ENCODE measurements around the gene MX1.
A peak's percentile ranks its signal among the peaks of the same experiment; 100 is the strongest.

MX1 gene, protein sequence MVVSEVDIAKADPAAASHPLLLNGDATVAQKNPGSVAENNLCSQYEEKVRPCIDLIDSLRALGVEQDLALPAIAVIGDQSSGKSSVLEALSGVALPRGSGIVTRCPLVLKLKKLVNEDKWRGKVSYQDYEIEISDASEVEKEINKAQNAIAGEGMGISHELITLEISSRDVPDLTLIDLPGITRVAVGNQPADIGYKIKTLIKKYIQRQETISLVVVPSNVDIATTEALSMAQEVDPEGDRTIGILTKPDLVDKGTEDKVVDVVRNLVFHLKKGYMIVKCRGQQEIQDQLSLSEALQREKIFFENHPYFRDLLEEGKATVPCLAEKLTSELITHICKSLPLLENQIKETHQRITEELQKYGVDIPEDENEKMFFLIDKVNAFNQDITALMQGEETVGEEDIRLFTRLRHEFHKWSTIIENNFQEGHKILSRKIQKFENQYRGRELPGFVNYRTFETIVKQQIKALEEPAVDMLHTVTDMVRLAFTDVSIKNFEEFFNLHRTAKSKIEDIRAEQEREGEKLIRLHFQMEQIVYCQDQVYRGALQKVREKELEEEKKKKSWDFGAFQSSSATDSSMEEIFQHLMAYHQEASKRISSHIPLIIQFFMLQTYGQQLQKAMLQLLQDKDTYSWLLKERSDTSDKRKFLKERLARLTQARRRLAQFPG

DNA sequence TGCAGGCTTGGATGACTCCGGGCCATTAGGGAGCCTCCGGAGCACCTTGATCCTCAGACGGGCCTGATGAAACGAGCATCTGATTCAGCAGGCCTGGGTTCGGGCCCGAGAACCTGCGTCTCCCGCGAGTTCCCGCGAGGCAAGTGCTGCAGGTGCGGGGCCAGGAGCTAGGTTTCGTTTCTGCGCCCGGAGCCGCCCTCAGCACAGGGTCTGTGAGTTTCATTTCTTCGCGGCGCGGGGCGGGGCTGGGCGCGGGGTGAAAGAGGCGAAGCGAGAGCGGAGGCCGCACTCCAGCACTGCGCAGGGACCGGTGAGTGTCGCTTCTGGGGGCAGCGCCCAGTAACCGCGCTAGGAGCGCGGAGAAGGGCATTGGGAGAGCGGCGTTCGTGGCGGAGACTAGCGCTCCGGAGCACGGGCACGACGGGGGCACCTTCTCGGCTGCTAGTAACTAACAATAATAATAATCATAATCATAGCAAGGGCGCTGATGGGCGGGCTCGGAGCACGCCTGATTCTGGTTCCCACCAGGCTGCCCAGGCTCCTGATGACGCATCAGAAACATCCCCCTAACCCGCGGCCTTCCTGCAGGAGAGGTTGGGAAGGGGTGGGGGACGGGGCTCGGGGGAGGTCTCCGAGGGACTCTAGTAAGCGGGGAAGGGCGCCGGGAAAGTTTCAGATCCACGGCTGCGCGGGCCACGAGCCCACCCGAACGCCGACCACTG is at the start of gene MX1:
Gene MX1 (plus strand): TSS at position 286 of the 722 bp plus-strand sequence. CDS start 5,832 bp downstream, outside the sequence.
- peak; percentile 80 to 82 for DNase-seq

DNA sequence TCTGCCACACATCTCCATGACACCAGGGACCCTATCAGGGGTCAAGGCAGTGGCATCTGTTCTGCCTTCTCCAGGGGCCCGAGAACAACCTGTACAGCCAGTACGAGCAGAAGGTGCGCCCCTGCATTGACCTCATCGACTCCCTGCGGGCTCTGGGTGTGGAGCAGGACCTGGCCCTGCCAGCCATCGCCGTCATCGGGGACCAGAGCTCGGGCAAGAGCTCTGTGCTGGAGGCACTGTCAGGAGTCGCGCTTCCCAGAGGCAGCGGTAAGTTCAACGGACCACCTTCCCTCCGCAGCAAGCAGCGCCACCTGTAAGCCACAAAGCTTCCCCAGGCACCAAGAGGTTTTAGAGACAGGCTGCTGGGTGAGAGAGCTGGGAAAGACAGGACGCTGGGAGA is 48.3 kb upstream of the MX1 start:
- DNase-seq: no peak

DNA sequence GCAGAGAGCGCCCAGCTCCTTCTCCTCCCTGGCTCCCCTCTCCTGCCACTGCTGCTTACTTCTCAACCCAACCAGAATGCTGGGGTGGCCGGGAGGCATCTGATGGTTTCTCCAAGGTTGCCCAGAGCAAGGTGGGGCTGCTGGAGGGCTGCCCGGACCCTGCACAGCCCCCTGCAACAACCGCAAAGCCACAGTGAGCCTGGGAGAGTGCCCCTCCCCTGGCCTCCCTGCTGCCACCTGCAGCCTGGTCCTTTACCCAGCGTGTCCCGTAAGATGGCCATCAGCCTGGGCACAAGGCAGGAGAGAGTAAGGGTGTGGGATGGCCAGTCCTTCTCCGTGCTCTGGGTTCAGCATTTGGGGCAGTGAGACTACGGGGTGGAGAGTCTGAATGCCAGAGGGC is 47.2 kb upstream of the MX1 start:
- no peak for DNase-seq

DNA sequence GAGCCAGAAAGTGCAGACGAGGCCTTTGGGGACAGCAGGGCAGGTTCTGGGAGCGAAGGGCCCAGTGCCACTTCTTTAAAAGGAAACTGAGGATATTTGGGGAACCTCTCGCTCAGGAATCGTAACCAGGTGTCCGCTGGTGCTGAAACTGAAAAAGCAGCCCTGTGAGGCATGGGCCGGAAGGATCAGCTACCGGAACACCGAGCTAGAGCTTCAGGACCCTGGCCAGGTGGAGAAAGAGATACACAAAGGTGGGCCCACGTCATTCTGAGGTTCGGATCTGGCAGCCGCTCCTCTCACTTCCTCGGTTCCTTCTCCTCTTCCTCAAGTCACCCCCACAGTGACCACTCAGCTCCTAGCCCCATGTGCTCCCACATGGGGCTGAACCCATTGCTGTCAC is 46.1 kb upstream of the MX1 start:
- DNase-seq: no peak

DNA sequence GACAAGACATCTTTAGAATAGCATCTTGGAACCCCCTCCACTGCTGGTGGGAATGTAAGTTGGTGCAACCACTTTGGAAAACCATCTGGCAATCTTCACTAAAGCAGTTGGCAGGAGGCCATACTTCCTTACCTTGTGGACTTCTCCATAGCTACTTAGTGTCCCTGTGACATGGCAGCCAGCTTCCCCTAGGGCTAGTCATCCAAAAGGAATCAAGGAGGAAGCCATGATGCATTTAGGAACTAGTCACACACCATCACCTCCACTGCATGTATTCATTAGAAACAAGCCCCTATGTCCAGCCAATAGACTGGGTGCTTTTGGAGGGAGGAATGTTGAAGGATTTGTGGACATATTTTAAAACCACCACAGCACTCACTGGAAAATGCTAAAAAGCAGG is 44.3 kb upstream of the MX1 start:
- DNase-seq: no peak

DNA sequence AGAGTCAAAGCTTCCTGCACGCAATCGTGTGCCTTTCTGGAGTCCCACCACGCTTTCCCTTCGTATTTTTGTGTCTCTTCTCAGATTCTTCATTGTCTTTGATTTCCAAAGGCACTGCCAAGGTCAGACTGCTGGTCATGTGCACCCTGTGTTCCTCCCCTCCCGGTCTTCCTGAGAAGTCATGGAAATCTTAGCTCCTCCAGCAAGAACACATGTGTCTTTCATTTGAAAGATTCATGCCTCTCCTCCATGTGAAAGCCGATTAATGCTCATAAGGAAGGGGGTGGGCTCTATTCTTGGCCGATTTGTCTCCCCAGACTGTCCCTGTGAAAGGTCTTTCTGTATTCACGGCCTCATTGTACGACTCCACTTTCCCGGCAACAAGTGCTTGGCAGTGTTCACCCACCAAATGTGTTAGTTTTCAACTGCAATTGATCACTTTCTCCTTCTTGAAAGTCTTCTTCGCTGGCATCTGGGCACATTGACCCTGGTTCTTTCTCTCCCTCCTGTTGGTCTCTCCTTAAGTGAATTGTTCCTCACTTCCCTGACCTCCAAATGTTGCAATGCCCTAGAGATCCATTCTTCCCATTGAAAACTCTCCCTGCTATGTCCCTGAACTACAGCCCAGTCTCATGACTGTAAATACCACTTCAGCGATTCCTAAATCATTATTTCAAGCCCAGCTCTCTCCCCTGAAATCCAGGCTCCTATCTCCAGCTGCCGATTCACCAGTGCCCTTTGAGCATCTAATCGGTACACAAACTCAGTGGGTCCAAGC is 38.8 kb upstream of the MX1 start:
- no peak for DNase-seq

DNA sequence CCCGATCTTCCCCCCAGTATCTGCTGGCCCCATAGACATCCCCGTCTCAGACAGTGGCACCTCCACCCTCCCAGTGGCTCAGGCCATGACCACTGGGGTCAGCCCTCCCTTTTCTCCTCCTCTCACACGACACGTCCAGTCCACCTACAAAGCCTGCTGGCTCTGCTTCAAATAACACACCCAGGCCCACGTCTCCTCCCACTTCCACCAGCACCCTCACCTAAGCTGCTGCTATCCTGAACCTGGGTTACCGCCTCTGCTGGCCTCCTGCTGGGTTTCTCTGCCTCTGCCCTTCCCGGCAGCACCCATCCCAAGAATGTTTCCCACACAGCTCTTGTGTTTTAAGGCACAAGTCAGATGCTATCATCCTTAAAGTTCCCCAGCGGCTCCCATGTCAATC is 38.2 kb upstream of the MX1 start:
- DNase-seq: no peak

DNA sequence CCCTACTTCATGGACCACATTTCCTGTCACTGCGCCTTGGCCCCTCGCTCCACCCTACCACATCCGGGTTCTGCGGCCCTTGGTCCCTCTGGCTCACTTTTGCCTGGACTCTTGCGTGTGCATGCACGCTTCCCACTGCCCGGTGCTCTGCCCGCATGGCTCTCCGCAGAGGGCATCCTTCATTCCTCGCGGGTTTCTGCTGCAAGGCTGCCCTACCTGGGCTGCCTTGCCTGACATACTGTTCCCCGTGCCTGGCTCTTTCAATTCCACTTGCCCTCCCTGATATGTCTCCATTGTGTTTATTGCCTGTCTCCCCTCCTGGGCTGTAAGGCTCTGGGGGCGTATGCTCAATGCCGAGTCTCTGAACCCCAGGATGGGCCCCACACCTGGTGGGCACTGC is 37.8 kb upstream of the MX1 start:
- DNase-seq: no peak

DNA sequence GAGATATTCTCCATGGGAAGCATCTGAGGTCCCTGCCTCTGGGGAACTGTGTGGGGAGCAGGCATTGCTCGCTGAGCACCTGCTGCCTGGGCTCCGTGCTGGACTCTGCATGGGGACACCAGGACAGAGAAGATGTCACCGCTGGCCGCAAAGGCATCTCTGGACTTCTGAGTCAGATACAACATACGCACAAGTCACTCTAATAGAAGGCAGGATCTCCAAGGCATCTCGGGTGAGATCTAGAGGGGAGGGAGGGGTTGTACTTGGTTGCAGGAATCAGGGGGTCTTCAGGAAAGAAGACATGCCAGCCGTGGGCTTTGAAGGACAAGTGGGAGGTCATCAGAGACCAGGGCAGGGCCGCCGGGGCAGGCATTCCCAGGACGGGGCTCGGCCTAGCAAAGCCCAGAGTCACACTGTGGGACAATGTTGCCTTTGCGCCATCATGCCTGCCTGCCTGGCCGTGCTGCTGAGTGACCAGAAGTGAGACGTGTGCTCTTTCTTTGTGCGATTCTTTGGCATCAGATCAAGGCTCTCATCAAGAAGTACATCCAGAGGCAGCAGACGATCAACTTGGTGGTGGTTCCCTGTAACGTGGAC is 35.9 kb upstream of the MX1 start:
- no peak for DNase-seq

DNA sequence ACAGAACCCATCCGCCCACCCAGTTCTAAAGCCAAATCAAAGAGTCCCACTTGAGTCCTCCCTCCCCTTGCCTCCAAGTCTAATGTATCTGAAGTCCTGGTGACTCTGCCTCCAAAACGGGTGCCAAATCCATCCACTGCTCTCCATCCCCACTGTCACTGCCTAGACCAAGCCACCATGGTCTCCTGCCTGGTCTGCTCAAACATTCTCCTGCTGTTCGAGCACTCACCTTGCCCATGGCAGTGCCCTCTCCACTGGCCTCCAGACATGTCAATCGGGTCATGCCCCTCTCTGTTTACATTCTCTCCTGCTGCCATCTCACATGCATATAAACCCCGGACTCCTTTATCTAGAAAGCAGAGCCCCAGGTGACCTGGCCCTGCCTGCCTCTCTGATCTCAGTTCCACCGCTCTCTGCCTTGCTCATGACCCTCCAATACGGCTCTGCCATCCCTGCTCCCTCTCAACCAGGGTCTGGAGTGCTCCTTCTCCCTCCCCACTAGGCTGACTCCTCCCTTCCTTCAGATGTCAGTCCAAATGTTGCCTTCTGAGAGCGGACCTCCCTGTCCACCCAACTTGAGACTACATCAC is 32.1 kb upstream of the MX1 start:
- no peak for DNase-seq

DNA sequence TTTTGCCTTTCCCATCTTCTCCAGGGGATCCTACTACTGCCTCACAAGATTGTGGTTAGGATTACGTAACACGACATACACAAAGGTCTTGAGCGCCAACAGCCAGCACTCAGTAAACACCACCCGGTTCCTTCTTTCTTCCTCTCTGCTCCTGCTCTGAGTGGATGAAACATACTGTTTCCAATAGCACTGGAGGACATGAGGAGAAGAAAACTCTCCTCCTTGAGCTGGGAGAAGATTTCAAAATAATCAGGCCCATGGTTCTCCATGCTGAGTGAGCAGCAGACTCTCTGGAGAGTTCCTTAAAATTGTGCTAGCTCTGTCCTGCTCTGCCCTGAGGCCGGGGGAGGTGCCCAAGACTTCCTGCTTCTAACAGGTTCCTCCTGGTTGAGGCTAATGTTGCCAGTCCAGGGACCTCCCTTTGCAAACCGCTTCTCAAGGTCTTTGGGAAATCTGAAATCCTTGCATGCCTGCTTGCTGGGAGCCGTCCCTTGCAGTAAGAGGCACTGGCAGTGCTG is 29.4 kb upstream of the MX1 start:
- DNase-seq: no peak

DNA sequence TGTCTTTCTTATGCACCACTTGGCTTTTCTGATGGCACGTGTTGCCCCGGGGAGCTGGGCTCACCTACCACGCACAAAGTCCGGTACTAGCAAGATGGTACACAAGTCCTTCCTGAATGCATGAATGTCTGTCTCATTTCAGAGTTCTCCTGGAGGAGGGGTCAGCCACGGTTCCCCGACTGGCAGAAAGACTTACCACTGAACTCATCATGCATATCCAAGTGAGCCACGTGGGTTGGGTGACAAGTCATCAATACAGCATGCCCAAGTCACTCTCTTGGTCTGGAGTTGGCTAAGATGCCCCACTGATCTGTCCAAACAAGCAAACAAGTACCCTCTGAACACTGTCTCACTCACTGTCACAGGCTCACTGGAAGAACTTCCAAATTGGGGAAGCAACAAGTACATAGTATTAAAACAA is 28.6 kb upstream of the MX1 start:
- no peak for DNase-seq

DNA sequence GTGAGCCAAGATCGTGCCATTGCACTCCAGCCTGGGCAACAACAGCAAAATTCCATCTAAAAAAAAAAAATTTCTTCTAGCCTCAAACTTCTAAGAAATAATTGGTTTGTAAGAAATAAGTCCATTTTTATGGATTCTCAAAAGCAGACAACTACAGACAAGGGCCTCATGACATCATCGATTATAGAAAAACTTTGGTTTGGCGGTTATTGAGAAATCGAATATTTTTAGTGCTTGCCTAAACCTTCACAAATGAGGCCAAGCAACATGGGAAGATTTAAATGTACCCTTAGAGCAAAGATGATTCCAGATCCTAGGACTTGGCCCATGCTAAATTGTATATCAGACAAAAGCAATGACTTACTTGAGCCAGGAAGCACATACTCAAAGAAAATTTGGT is 27.8 kb upstream of the MX1 start:
- no peak for DNase-seq

DNA sequence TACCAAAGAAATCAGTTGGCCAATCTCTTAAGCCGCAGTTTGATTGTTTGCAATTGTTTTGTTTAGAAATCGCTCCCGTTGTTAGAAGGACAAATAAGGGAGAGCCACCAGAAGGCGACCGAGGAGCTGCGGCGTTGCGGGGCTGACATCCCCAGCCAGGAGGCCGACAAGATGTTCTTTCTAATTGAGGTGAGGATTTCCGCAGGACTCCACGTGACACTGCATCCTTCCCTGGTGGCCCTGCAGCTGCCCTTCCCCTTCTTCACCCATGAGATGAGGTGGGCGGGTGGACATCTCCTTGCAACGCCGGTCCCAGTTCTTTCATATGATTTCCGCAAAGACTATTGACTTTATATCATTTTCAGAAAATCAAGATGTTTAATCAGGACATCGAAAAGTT is 27.2 kb upstream of the MX1 start:
- DNase-seq: no peak

DNA sequence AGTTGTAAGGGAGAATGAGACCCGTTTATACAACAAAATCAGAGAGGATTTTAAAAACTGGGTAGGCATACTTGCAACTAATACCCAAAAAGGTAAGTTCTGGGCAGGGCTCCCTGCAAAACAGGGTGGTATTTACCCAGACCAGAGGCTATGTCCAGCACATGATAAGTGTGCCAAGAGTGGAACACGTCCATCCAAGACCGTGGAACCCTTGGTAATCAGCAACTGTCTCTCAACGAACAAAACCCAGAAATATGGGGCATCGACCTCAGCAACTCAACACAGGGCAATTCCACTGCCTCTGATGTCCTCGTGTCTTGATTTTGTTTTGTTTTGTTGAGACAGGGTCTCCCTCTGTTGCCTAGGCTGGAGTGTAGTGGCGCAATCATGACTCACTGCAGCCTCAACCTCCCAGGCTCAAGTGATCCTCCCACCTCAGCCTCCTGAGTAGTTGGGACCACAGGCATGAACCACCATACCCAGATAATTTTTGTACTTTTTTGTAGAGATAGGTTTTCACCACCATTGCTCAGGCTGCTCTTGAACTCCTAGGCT is 26.7 kb upstream of the MX1 start:
- no peak for DNase-seq

DNA sequence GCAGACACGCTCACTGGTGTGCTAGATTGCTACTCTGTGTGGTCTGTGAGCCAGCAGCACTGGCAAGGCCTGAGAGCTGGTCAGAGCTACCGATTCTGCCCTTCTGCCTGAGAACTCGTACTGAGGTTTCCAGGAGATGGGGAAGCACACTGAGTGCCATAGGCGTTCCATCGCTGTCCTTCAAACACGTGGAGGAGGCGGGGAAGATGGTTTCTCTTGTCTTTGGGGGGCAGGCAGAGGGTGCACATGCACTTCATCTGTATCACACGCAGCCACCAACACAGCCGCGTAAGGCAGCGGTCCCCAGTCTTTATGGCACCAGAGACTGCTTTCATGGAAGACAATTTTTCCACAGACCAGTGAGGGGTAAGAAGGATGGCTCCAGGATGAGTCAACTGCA is 23.8 kb upstream of the MX1 start:
- no peak for DNase-seq

DNA sequence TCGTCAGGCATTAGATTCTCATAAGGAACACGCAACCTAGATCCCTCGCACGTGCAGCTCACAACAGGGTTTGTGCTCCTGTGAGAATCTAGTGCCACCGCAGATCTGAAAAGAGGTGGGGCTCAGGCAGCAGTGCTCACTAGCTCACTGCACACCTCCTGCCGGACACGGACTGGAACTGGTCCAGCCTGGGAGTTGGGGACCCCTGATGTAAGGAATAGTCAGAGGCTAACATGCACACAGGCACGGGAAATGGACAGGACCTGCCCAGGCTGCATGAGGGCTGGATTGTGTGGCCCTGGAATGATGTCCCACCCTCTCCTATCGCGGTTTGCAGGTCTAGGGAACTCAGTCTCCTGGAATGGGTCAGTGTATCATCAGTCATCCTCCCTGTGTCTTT is 23.2 kb upstream of the MX1 start:
- DNase-seq: no peak

DNA sequence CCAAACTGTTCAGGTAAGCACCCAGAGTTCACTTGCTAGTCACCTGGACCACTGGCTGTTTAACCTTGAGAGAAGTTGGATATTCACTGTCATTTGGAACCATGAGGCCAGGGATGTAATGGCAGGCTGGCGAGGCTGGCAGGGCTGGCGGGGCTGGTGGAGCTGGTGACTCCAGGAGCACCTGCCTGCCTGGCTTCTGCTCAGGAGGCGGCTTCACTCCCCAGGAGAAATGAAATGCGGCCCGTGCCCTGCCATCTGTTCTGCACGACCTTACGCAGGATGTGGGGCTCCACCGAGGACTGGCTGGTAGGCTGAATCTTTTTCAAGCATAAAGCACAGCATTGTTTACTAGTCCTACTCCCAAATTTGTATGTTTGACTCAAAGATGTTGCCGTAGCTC is 22.7 kb upstream of the MX1 start:
- DNase-seq: no peak

DNA sequence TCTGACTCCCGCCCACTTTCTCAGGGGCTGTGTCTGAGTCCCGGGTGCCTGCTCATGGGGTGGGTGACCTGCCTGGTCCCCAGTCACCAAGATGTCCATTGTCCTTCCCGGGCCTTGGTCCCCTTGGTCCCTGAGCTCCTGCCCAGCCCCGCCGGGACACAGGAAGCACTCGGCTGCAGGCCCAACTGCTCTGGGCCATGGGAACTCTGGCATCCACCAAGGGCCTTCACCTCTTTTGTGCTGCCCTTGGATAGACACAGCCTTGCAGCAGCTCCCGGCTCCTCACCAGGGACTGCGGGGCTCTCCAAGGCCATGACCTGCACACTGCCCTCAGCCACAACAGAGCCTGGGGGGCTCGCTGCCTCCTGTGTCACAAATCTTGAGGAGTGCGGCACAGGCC is 22.1 kb upstream of the MX1 start:
- DNase-seq: no peak

DNA sequence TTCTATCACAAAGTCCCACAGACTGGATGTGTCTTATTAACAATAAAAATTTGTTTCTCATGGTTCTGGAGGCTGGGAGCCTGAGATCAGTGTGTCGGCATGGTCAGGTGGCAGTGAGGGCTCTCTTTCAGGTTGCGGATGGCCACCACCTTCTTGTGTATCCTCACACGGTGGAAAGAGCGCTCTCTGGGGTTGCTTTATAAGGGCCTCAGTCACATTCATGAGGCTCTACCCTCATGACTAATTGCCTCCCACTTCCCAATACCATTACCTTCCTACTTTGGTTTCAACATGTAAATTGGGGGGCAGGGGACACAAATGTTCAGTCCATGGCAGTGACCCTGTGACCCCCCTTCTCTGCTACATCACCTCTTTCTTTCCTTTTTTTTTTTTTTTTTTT is 20.7 kb upstream of the MX1 start:
- no peak for DNase-seq

DNA sequence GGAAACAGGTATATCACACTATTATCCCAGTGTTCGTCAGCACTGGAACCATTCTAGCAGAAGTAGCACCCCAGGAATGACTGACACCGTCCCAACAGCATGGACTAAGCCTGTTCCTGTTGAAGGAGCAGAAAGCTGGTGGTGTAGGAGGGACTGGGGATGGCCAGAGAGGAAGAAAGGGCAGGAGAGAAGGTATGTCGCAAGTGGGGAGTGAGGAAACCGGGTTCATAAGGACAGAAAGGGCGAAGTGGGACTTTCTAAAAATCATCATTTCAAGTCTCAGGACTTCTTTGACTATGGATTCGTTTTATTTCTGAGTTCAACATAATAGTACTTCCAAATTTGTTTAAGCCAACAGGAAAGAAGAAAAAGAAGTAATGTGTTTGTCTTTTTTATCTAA is 19.7 kb upstream of the MX1 start:
- no peak for DNase-seq

All from activated CD4-positive, alpha-beta T cell treated with anti-CD3 and anti-CD28 coated beads, Interleukin-2, amount 50 U/mL, for 48 hours (primary cell).